Neural crest cell (in vitro differentiated cells): Measurements from ENCODE around the gene SAV1. TPM values are rescaled to one million over a fixed set of nuclear protein-coding genes. Genes with fewer than 3 reads are reported as not detected.
"Not testable (repeated sequence)": the region's sequence is repeated elsewhere in the genome, so short reads cannot be mapped to it uniquely, and the experiment has no call there.

ENCODE experiments used
- DNase-seq: peaks from one replicate; pipeline ENCODE4 v3.0.0; 2021; ENCODE audit warnings: low read depth, mixed read lengths, low spot score
- H3K27ac Mint-ChIP-seq: one replicate; pipeline ENCODE4 v1.8.0; 2021; ENCODE audit warnings: mild to moderate bottlenecking, mixed read lengths; ENCODE audit not compliant: unreplicated experiment
- H3K27me3 Mint-ChIP-seq: 2 replicates; pipeline ENCODE4 v1.8.0; 2021; ENCODE audit warnings: low read depth, mild to moderate bottlenecking, mixed read lengths
- H3K36me3 Mint-ChIP-seq: 2 replicates; pipeline ENCODE4 v1.8.0; 2021; ENCODE audit warnings: low read depth, mild to moderate bottlenecking, mixed read lengths
- H3K4me1 Mint-ChIP-seq: 2 replicates; pipeline ENCODE4 v1.8.0; 2021; ENCODE audit warnings: mixed read lengths
- H3K4me3 Mint-ChIP-seq: one replicate; pipeline ENCODE4 v1.8.0; 2021; ENCODE audit warnings: mild to moderate bottlenecking, mixed read lengths
- H3K9me3 Mint-ChIP-seq: 2 replicates; pipeline ENCODE4 v1.8.0; 2021; ENCODE audit warnings: mixed read lengths
- total RNA-seq: library from RNA; stranded (reverse); gene quantifications from 2 replicates; pipeline ENCODE4 v1.2.1, GENCODE V29; 2021
- TF ChIP-seq, protein P1 (sequence below): fragments of 200-600 bp; sonication (generic); conservative IDR thresholded peaks from 2 replicates; pipeline ENCODE4 v1.5.0; 2021; ENCODE audit warnings: antibody characterized with exemption, mild to moderate bottlenecking

The SAV1 gene
- total RNA-seq, 1 donor from 2014 or later, result 23.5 TPM

DNA sequence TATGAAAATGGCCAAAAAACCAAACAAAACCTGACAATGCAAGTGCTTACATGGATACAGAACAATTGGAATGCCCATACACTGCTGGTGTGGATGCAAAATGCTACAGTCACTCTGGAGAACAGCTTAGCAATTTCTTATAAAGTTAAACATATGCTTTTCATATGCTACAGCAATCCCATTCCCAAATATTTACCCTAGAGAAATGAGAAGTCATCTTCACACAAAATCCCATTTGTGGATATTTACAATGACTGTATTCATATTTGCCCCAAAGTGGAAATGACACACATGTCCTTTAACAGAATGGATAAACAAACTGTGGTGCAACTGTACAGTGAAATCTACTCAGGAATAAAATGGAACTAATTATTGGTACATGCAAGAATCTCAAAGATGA is 20.4 kb downstream of the SAV1 start:
- Mint-ChIP-seq H3K4me1 (no peaks in the 10 kb centered on the region), H3K27me3 (no peaks in the 10 kb centered on the region), H3K4me3 (no peak overlapping the region), H3K9me3 (no peaks in the 10 kb centered on the region), H3K36me3 (peaks cover 2% of the 10 kb centered on the region), H3K27ac (no peak overlapping the region)
- DNase-seq, result no peak
- TF ChIP-seq, protein P1, sequence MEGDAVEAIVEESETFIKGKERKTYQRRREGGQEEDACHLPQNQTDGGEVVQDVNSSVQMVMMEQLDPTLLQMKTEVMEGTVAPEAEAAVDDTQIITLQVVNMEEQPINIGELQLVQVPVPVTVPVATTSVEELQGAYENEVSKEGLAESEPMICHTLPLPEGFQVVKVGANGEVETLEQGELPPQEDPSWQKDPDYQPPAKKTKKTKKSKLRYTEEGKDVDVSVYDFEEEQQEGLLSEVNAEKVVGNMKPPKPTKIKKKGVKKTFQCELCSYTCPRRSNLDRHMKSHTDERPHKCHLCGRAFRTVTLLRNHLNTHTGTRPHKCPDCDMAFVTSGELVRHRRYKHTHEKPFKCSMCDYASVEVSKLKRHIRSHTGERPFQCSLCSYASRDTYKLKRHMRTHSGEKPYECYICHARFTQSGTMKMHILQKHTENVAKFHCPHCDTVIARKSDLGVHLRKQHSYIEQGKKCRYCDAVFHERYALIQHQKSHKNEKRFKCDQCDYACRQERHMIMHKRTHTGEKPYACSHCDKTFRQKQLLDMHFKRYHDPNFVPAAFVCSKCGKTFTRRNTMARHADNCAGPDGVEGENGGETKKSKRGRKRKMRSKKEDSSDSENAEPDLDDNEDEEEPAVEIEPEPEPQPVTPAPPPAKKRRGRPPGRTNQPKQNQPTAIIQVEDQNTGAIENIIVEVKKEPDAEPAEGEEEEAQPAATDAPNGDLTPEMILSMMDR, result no peak

DNA sequence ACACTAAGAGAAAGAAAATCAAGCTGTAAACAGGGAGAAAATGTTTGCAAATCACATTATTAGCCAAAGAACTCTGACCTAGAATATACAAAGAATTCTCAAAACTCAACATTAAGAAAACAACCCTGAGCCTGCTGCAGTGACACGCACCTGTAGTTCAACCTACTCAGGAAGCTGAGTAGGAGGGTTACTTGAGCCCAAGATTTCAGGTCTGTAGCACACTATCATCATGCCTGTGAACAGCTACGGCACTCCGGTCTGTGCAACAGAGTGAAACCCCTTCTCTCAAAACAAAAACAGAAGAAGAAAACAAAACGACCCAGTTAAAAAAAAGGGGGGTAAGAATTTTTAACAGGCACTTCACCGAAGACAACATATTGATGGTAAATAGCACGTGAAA is 20.8 kb downstream of the SAV1 start:
- H3K27ac Mint-ChIP-seq, result no peak overlapping the region
- TF ChIP-seq, protein P1, result no peak
- H3K27me3 Mint-ChIP-seq, result no peaks in the 10 kb centered on the region
- no peaks in the 10 kb centered on the region for H3K4me1 Mint-ChIP-seq
- DNase-seq, result no peak
- no peak overlapping the region for H3K4me3 Mint-ChIP-seq
- peaks cover 2% of the 10 kb centered on the region for H3K36me3 Mint-ChIP-seq
- no peaks in the 10 kb centered on the region for H3K9me3 Mint-ChIP-seq

DNA sequence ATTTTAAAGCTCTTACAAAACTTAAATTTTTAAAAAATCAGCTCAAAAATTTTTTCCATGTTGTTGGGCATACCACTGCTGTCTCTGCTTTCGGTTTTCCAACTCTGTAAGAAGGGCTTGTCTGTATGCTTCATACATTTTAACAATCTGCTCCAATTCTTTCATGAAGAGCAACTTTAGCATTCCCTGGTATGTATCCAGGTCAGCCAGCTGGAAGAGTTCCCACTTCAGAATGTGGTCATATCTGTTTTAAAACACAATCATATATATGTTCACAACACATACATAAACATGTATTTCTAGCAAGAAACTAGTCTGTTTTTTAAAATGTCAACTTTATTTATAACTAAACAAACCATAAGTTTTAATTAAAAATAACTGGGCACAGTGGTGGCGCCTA is 33.0 kb downstream of the SAV1 start:
- no peaks in the 10 kb centered on the region for H3K27me3 Mint-ChIP-seq
- no peak overlapping the region for H3K27ac Mint-ChIP-seq
- no peak for DNase-seq
- H3K9me3 Mint-ChIP-seq, result no peaks in the 10 kb centered on the region
- H3K36me3 Mint-ChIP-seq, result peaks cover 2% of the 10 kb centered on the region
- TF ChIP-seq, protein P1, result no peak
- no peaks in the 10 kb centered on the region for H3K4me1 Mint-ChIP-seq
- no peak overlapping the region for H3K4me3 Mint-ChIP-seq

DNA sequence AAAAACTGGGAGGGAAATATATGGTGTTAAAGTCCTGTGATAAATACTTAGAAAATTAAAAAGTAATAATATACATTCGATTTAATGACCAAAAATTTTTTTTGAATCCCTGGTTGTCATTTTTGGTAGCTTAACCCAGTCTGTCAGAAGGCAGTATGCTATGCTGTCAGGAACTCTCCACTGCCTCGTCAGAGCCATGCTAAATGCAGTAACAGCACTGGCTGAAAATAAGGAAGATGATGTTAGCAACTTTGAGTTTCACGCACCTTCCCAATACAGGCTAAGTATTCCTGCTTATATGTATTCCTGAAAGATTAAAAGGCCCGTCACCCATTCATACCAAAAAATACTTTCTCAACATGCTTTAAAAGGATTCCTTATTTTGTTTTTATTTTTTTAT is 34.2 kb downstream of the SAV1 start:
- H3K27me3 Mint-ChIP-seq, result no peaks in the 10 kb centered on the region
- H3K36me3 Mint-ChIP-seq, result peaks cover 5% of the 10 kb centered on the region
- no peak overlapping the region for H3K27ac Mint-ChIP-seq
- TF ChIP-seq, protein P1, result no peak
- no peak overlapping the region for H3K4me3 Mint-ChIP-seq
- H3K4me1 Mint-ChIP-seq, result no peaks in the 10 kb centered on the region
- no peak for DNase-seq
- no peaks in the 10 kb centered on the region for H3K9me3 Mint-ChIP-seq

DNA sequence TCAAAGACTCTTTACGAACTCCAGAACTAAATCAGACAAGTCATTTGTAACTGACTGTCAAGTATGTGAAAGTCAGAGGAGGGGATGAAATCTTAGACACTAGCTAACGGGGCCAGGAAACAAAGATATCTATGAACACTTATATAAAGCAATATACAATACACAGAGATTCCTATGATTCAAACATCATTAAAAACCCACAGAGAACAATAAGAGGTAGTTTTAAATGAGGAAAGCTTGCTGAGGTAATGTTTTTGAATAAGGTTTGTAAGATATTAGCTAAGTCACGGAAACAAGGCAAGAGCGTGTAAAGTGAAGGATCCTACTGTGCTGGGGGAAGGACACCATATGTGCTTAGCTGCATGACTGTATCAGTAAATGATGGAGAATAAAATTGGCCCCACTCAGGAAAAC is 36.7 kb downstream of the SAV1 start:
- Mint-ChIP-seq H3K36me3 (peaks cover 5% of the 10 kb centered on the region), H3K27ac (no peak overlapping the region), H3K9me3 (no peaks in the 10 kb centered on the region), H3K27me3 (no peaks in the 10 kb centered on the region), H3K4me1 (no peaks in the 10 kb centered on the region), H3K4me3 (no peak overlapping the region)
- DNase-seq, result no peak
- TF ChIP-seq, protein P1, result no peak

DNA sequence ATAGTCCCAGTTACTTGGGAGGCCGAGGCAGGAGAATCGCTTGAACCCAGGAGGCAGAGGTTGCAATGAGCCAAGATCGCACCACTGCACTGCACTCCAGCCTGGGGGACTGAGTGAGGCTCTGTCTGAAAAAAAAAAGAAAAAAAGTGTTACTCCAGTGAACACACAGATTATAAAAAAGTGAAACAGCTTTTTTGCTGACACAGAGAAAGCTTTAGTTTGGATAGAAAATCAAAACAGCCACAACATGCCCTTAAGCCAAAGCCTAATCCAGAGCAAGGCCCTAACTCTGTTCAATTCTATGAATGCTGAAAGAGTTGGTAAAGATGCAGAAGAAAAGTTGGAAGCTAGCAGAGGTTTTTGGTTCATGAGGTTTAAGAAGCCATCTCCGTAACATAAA is 43.2 kb downstream of the SAV1 start:
- DNase-seq, H3K27me3 Mint-ChIP-seq, H3K36me3 Mint-ChIP-seq, H3K27ac Mint-ChIP-seq, H3K9me3 Mint-ChIP-seq, H3K4me1 Mint-ChIP-seq, H3K4me3 Mint-ChIP-seq: not testable (repeated sequence)
